Activated naive CD8-positive, alpha-beta T cell treated with anti-CD3 and anti-CD28 coated beads, Interleukin-2, amount 10 ng/mL, durations not matched to agents 7 days and 5 days (primary cell): ENCODE results near the gene AHNAK. TPM values are rescaled to one million over a fixed set of nuclear protein-coding genes. Genes with fewer than 3 reads are reported as not detected.

Source experiments
- ATAC-seq: fragments of 150-1000 bp; cut with Tn5 transposase; one replicate; pipeline ENCODE4 v1.10.0; 2021; ENCODE audit warnings: low read depth, moderate library complexity
- POLR2A ChIA-PET: fragments of 350-600 bp; sonication (Branson Sonifier 250); formaldehyde crosslinking; loops from one replicate; lab custom pipeline; 2021; ENCODE audit warnings: antibody characterized with exemption; lab: Charles Lee
- DNase-seq: peaks from one replicate; pipeline ENCODE4 v3.0.0; 2021
- H3K27ac Mint-ChIP-seq: one replicate; pipeline ENCODE4 v1.8.0; 2022; ENCODE audit warnings: mild to moderate bottlenecking, mixed read lengths
- H3K27me3 Mint-ChIP-seq: one replicate; pipeline ENCODE4 v1.8.0; 2022; ENCODE audit warnings: mild to moderate bottlenecking, moderate library complexity, mixed read lengths
- H3K36me3 Mint-ChIP-seq: one replicate; pipeline ENCODE4 v1.8.0; 2021; ENCODE audit warnings: mild to moderate bottlenecking, mixed read lengths
- H3K4me1 Mint-ChIP-seq: one replicate; pipeline ENCODE4 v1.8.0; 2021; ENCODE audit warnings: mixed read lengths
- H3K4me3 Mint-ChIP-seq: one replicate; pipeline ENCODE4 v1.8.0; 2022; ENCODE audit warnings: mild to moderate bottlenecking, moderate library complexity, mixed read lengths
- H3K9me3 Mint-ChIP-seq: one replicate; pipeline ENCODE4 v1.8.0; 2021; ENCODE audit warnings: mixed read lengths
- microRNA-seq: library from miRNA; unstranded; fragments of <30 nt; microRNA quantifications from one replicate; pipeline ENCODE4 v1.2.0, GENCODE V29; 2022
- total RNA-seq, 2 experiments: library from RNA; stranded (reverse); gene quantifications; one replicate each; pipeline ENCODE4 v1.2.3, GENCODE V29; 2021

Gene AHNAK
- total RNA-seq, 2 experiments from 2014 or later, result 278 to 344 TPM

- Mint-ChIP-seq H3K4me3 (no peak overlapping the region), H3K9me3 (no peaks in the 10 kb centered on the region), H3K27me3 (peaks cover 2% of the 10 kb centered on the region), H3K27ac (no peak overlapping the region), H3K4me1 (peaks cover 13% of the 10 kb centered on the region), H3K36me3 (no peaks in the 10 kb centered on the region)
- POLR2A ChIA-PET, result no interaction called here
- ATAC-seq, result no peak
- no peak for DNase-seq
Measured at GRCh38 chr11:62383822-62384221, 162.8 kb downstream of the AHNAK start.

Small RNA genes lying within 50 kb of the gene (microRNA-seq; reads per million reads assigned to microRNA genes)
- 2.1 reads per million for gene MIR6747

Other genes starting within 250 kb of the AHNAK start
- gene SCGB1D4, start 247.7 kb downstream of the AHNAK start, total RNA-seq, result not detected
- gene ASRGL1, start 209.4 kb downstream of the AHNAK start, total RNA-seq, result 10 to 100 TPM; 11.3 to 12.2 TPM
- gene SCGB1A1, start 127.8 kb downstream of the AHNAK start, total RNA-seq, result not detected
- 1,000 to 10,000 TPM; 1,132 to 1,152 TPM for gene EEF1G, start 27.1 kb upstream of the AHNAK start, total RNA-seq
- gene TUT1, start 44.7 kb upstream of the AHNAK start, total RNA-seq, result 10 to 100 TPM; 27.2 to 38.2 TPM
- 100 to 1,000 TPM; 231 to 233 TPM for gene MTA2, start 55.1 kb upstream of the AHNAK start, total RNA-seq
- 100 to 1,000 TPM; 183 to 185 TPM for gene EML3, start 66.0 kb upstream of the AHNAK start, total RNA-seq
- 1 to 10 TPM; 1.4 to 2.4 TPM for gene ROM1, start 66.5 kb upstream of the AHNAK start, total RNA-seq
- 10 to 100 TPM; 76.1 to 87.0 TPM for gene B3GAT3, start 75.2 kb upstream of the AHNAK start, total RNA-seq
- gene GANAB, start 99.8 kb upstream of the AHNAK start, total RNA-seq, result 100 to 1,000 TPM; 291 to 300 TPM
- gene INTS5, start 106.5 kb upstream of the AHNAK start, total RNA-seq, result 10 to 100 TPM; 30.1 to 30.2 TPM
- 100 to 1,000 TPM in 1 of 2 experiments, 10 to 100 TPM in 1; 99.9 to 104 TPM for gene C11orf98, start 118.4 kb upstream of the AHNAK start, total RNA-seq
- 10 to 100 TPM; 23.3 to 27.3 TPM for gene CSKMT, start 118.5 kb upstream of the AHNAK start, total RNA-seq
- 1 to 10 TPM; 6.7 to 6.8 TPM for gene UQCC3, start 124.9 kb upstream of the AHNAK start, total RNA-seq
- gene LBHD1, start 125.5 kb upstream of the AHNAK start, total RNA-seq, result 10 to 100 TPM; 23.5 to 23.6 TPM
- gene UBXN1, start 132.3 kb upstream of the AHNAK start, total RNA-seq, result 100 to 1,000 TPM; 135 to 136 TPM
- under 1 TPM; 0.19 to 0.23 TPM for gene LRRN4CL, start 142.7 kb upstream of the AHNAK start, total RNA-seq
- gene BSCL2, start 160.6 kb upstream of the AHNAK start, total RNA-seq, result 10 to 100 TPM; 29.9 to 39.4 TPM
- gene GNG3, start 160.9 kb upstream of the AHNAK start, total RNA-seq, result not detected
- gene HNRNPUL2, start 180.7 kb upstream of the AHNAK start, total RNA-seq, result 10 to 100 TPM; 67.9 to 72.5 TPM
- gene TTC9C, start 181.7 kb upstream of the AHNAK start, total RNA-seq, result 10 to 100 TPM; 49.5 to 56.4 TPM
- gene ZBTB3, start 207.4 kb upstream of the AHNAK start, total RNA-seq, result 10 to 100 TPM; 14.0 to 17.1 TPM
- 10 to 100 TPM; 79.1 to 84.6 TPM for gene POLR2G, start 214.8 kb upstream of the AHNAK start, total RNA-seq
- 10 to 100 TPM; 20.6 to 22.2 TPM for gene TAF6L, start 224.6 kb upstream of the AHNAK start, total RNA-seq
- gene TMEM179B, start 240.6 kb upstream of the AHNAK start, total RNA-seq, result 10 to 100 TPM; 48.7 to 52.2 TPM
- gene TMEM223, start 245.2 kb upstream of the AHNAK start, total RNA-seq, result 10 to 100 TPM; 14.0 to 15.2 TPM